ENCODE data around the gene ARF1.

DNA sequence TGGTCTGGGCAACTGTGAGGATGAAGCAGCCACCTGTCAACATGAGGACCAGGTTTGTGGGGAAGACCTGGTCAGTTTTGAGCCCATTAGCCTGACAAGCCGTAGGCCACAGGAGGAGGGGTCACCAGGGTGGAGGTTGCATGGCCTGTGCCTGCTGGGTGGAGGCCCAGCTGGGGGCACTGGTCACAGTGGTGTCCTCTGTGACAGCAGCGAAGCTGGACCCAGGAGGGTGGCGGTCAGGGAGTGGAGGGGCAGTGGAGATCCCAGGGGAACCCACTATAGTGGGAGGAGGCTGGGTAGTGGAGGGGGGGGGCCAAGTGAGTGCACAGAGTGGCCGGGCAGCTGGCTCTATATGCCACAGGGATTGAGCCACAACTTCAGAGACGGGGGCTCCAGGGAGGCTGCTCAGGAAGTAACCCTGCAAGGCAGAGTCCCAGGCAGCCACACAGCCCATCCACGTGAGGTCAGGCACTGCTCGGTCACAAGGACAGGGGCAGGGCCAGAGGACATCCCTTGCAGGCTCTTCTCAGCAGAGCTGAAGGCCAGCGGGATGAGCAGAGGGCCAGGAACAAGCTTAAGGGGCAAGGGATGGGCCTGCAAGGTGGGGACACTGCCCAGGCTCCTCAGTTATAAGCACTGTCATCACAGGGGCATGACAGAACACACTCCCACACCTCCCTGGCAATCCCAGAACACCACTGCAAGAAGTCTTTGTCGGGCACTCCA, 22.9 kb downstream of the ARF1 start:
- no peak for TF ChIP-seq POLR2AphosphoS5 (IDR thresholded peaks at IDR 0.05; ENCODE audit: low read depth, low read length)
- TF ChIP-seq POLR2A (IDR thresholded peaks at IDR 0.05; ENCODE audit: low read depth, low read length), result no peak; the same call in 1 of the 2 replicates
- TF ChIP-seq TAF1 (IDR thresholded peaks at IDR 0.05; ENCODE audit: borderline replicate concordance, low read depth, low read length), result no peak

All from GM12892 (cell line).